Neural progenitor cell (in vitro differentiated cells): Measurements from ENCODE around the gene CAPN12.

ENCODE experiments used
- EZH2 ChIP-seq: fragments of 200-600 bp; sonication (generic); IDR thresholded peaks from 2 replicates; pipeline ENCODE4 v1.6.1; 2017; ENCODE audit warnings: antibody characterized with exemption, mild to moderate bottlenecking, moderate library complexity
- EZH2phosphoT487 ChIP-seq: fragments of 200-600 bp; sonication (generic); IDR thresholded peaks from 2 replicates; pipeline ENCODE4 v1.6.1; 2017; ENCODE audit warnings: antibody characterized with exemption
- TF ChIP-seq, protein P1 (sequence below): fragments of 200-600 bp; sonication (generic); IDR thresholded peaks from 2 replicates; pipeline ENCODE4 v1.5.1; 2017; ENCODE audit warnings: antibody characterized with exemption, mild to moderate bottlenecking

DNA sequence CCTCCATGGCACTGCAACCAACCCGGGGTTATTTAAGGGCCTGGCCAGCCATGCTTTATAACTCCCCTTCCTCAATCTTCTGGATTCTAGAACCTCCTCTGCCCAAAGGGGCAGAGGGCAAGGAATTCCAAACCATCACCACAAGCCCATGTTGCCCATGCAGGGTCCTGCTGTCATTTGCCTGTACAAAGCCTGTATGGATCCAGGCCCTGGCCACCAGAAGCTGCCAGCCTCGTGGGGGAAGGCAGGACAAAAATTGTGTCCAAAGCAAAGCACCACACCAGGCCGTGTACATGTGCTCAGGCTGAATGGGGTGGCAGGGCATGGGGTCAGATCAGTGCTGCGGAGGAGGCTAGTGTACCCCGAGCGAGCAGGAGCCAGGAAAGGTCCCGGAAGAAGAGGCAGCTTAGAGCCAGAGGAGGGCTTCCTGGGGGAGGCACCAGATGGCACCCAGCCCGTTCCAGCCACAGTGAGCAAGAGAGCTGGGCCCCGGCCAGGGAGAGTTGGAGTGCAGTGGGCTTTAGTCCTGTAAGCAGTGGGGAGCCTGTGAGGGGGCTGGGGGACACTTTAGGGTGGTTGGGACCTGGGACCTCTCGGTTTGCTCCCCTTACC lies 35.8 kb downstream of the CAPN12 start:
- no peak for TF ChIP-seq EZH2
- TF ChIP-seq, protein P1, sequence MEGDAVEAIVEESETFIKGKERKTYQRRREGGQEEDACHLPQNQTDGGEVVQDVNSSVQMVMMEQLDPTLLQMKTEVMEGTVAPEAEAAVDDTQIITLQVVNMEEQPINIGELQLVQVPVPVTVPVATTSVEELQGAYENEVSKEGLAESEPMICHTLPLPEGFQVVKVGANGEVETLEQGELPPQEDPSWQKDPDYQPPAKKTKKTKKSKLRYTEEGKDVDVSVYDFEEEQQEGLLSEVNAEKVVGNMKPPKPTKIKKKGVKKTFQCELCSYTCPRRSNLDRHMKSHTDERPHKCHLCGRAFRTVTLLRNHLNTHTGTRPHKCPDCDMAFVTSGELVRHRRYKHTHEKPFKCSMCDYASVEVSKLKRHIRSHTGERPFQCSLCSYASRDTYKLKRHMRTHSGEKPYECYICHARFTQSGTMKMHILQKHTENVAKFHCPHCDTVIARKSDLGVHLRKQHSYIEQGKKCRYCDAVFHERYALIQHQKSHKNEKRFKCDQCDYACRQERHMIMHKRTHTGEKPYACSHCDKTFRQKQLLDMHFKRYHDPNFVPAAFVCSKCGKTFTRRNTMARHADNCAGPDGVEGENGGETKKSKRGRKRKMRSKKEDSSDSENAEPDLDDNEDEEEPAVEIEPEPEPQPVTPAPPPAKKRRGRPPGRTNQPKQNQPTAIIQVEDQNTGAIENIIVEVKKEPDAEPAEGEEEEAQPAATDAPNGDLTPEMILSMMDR, result no peak
- no peak for TF ChIP-seq EZH2phosphoT487
